ENCODE data around the gene RMDN3.

RMDN3 gene

GRCh38 chr15:40785814-40786213 is 30.8 kb upstream of the RMDN3 start:
- Histone ChIP-seq H3K4me3 (ENCODE audit: insufficient read length, low read depth) (no peak overlapping the region), H3K4me1 (ENCODE audit: insufficient read depth, insufficient read length) (no peaks in the 10 kb centered on the region), H3K9ac (ENCODE audit: insufficient read length, low read depth) (no peak overlapping the region), H3K9me3 (ENCODE audit: insufficient read depth, low read length) (no peaks in the 10 kb centered on the region), H3K27me3 (ENCODE audit: insufficient read depth, insufficient read length) (no peaks in the 10 kb centered on the region), H3K36me3 (ENCODE audit: insufficient read depth, insufficient read length, low read length) (no peaks in the 10 kb centered on the region)
- no peak for DNase-seq (ENCODE audit: low read depth, low spot score)
- TF ChIP-seq ZNF274 (IDR thresholded peaks at IDR 0.05; ENCODE audit: low read depth, low read length), result no peak
- TF ChIP-seq SUZ12 (IDR thresholded peaks at IDR 0.05; ENCODE audit: extremely low read depth, insufficient read depth, insufficient read length), result no peak
- TF ChIP-seq YY1 (IDR thresholded peaks at IDR 0.05; ENCODE audit: insufficient read depth, insufficient read length), result no peak

- H3K36me3 ChIP-seq (ENCODE audit: insufficient read depth, insufficient read length, low read length), result peaks cover under 1% of the 10 kb centered on the region
- no peak for DNase-seq (ENCODE audit: low read depth, low spot score)
- TF ChIP-seq YY1 (IDR thresholded peaks at IDR 0.05; ENCODE audit: insufficient read depth, insufficient read length) (no peak), SUZ12 (IDR thresholded peaks at IDR 0.05; ENCODE audit: extremely low read depth, insufficient read depth, insufficient read length) (no peak), ZNF274 (IDR thresholded peaks at IDR 0.05; ENCODE audit: low read depth, low read length) (no peak)
- H3K4me1 ChIP-seq (ENCODE audit: insufficient read depth, insufficient read length), result no peaks in the 10 kb centered on the region
- no peak overlapping the region for H3K4me3 ChIP-seq (ENCODE audit: insufficient read length, low read depth)
- H3K9me3 ChIP-seq (ENCODE audit: insufficient read depth, low read length), result no peaks in the 10 kb centered on the region
- no peak overlapping the region for H3K9ac ChIP-seq (ENCODE audit: insufficient read length, low read depth)
- no peaks in the 10 kb centered on the region for H3K27me3 ChIP-seq (ENCODE audit: insufficient read depth, insufficient read length)
Observed at GRCh38 chr15:40785164-40785563, 30.1 kb upstream of the RMDN3 start.

- no peak overlapping the region for H3K4me3 ChIP-seq (ENCODE audit: insufficient read length, low read depth)
- no peaks in the 10 kb centered on the region for H3K9me3 ChIP-seq (ENCODE audit: insufficient read depth, low read length)
- no peak for TF ChIP-seq SUZ12 (IDR thresholded peaks at IDR 0.05; ENCODE audit: extremely low read depth, insufficient read depth, insufficient read length)
- no peak for TF ChIP-seq YY1 (IDR thresholded peaks at IDR 0.05; ENCODE audit: insufficient read depth, insufficient read length)
- no peak for TF ChIP-seq ZNF274 (IDR thresholded peaks at IDR 0.05; ENCODE audit: low read depth, low read length)
- H3K4me1 ChIP-seq (ENCODE audit: insufficient read depth, insufficient read length), result no peaks in the 10 kb centered on the region
- no peaks in the 10 kb centered on the region for H3K27me3 ChIP-seq (ENCODE audit: insufficient read depth, insufficient read length)
- DNase-seq (ENCODE audit: low read depth, low spot score), result no peak
- no peak overlapping the region for H3K9ac ChIP-seq (ENCODE audit: insufficient read length, low read depth)
- H3K36me3 ChIP-seq (ENCODE audit: insufficient read depth, insufficient read length, low read length), result peaks cover 21% of the 10 kb centered on the region
Observed at GRCh38 chr15:40782609-40783227, 27.7 kb upstream of the RMDN3 start.

GRCh38 chr15:40776537-40777141 is 21.6 kb upstream of the RMDN3 start:
- TF ChIP-seq SUZ12 (IDR thresholded peaks at IDR 0.05; ENCODE audit: extremely low read depth, insufficient read depth, insufficient read length) (no peak), ZNF274 (IDR thresholded peaks at IDR 0.05; ENCODE audit: low read depth, low read length) (no peak), YY1 (IDR thresholded peaks at IDR 0.05; ENCODE audit: insufficient read depth, insufficient read length) (no peak)
- H3K27me3 ChIP-seq (ENCODE audit: insufficient read depth, insufficient read length), result no peaks in the 10 kb centered on the region
- H3K4me3 ChIP-seq (ENCODE audit: insufficient read length, low read depth), result no peak overlapping the region
- no peak overlapping the region for H3K9ac ChIP-seq (ENCODE audit: insufficient read length, low read depth)
- no peaks in the 10 kb centered on the region for H3K4me1 ChIP-seq (ENCODE audit: insufficient read depth, insufficient read length)
- DNase-seq (ENCODE audit: low read depth, low spot score), result no peak
- H3K36me3 ChIP-seq (ENCODE audit: insufficient read depth, insufficient read length, low read length), result peaks cover 72% of the 10 kb centered on the region
- H3K9me3 ChIP-seq (ENCODE audit: insufficient read depth, low read length), result no peaks in the 10 kb centered on the region

GRCh38 chr15:40775740-40776536 is 20.9 kb upstream of the RMDN3 start:
- H3K4me3 ChIP-seq (ENCODE audit: insufficient read length, low read depth), result no peak overlapping the region
- no peak for DNase-seq (ENCODE audit: low read depth, low spot score)
- H3K4me1 ChIP-seq (ENCODE audit: insufficient read depth, insufficient read length), result no peaks in the 10 kb centered on the region
- no peaks in the 10 kb centered on the region for H3K9me3 ChIP-seq (ENCODE audit: insufficient read depth, low read length)
- H3K9ac ChIP-seq (ENCODE audit: insufficient read length, low read depth), result no peak overlapping the region
- TF ChIP-seq YY1 (IDR thresholded peaks at IDR 0.05; ENCODE audit: insufficient read depth, insufficient read length), result no peak
- no peak for TF ChIP-seq SUZ12 (IDR thresholded peaks at IDR 0.05; ENCODE audit: extremely low read depth, insufficient read depth, insufficient read length)
- TF ChIP-seq ZNF274 (IDR thresholded peaks at IDR 0.05; ENCODE audit: low read depth, low read length), result no peak
- H3K36me3 ChIP-seq (ENCODE audit: insufficient read depth, insufficient read length, low read length), result peaks cover 76% of the 10 kb centered on the region
- H3K27me3 ChIP-seq (ENCODE audit: insufficient read depth, insufficient read length), result no peaks in the 10 kb centered on the region

GRCh38 chr15:40775007-40775406 is 20.0 kb upstream of the RMDN3 start:
- Histone ChIP-seq H3K27me3 (ENCODE audit: insufficient read depth, insufficient read length) (no peaks in the 10 kb centered on the region), H3K4me3 (ENCODE audit: insufficient read length, low read depth) (no peak overlapping the region), H3K4me1 (ENCODE audit: insufficient read depth, insufficient read length) (no peaks in the 10 kb centered on the region), H3K36me3 (ENCODE audit: insufficient read depth, insufficient read length, low read length) (peaks cover 76% of the 10 kb centered on the region), H3K9me3 (ENCODE audit: insufficient read depth, low read length) (no peaks in the 10 kb centered on the region), H3K9ac (ENCODE audit: insufficient read length, low read depth) (no peak overlapping the region)
- TF ChIP-seq YY1 (IDR thresholded peaks at IDR 0.05; ENCODE audit: insufficient read depth, insufficient read length) (no peak), SUZ12 (IDR thresholded peaks at IDR 0.05; ENCODE audit: extremely low read depth, insufficient read depth, insufficient read length) (no peak), ZNF274 (IDR thresholded peaks at IDR 0.05; ENCODE audit: low read depth, low read length) (no peak)
- DNase-seq (ENCODE audit: low read depth, low spot score), result no peak

GRCh38 chr15:40773902-40774301 is 18.8 kb upstream of the RMDN3 start:
- DNase-seq (ENCODE audit: low read depth, low spot score), result no peak
- Histone ChIP-seq H3K9ac (ENCODE audit: insufficient read length, low read depth) (no peak overlapping the region), H3K36me3 (ENCODE audit: insufficient read depth, insufficient read length, low read length) (peaks cover 73% of the 10 kb centered on the region), H3K9me3 (ENCODE audit: insufficient read depth, low read length) (no peaks in the 10 kb centered on the region), H3K4me1 (ENCODE audit: insufficient read depth, insufficient read length) (no peaks in the 10 kb centered on the region), H3K27me3 (ENCODE audit: insufficient read depth, insufficient read length) (no peaks in the 10 kb centered on the region), H3K4me3 (ENCODE audit: insufficient read length, low read depth) (no peak overlapping the region)
- TF ChIP-seq SUZ12 (IDR thresholded peaks at IDR 0.05; ENCODE audit: extremely low read depth, insufficient read depth, insufficient read length) (no peak), ZNF274 (IDR thresholded peaks at IDR 0.05; ENCODE audit: low read depth, low read length) (no peak), YY1 (IDR thresholded peaks at IDR 0.05; ENCODE audit: insufficient read depth, insufficient read length) (no peak)
